ENCODE data around the gene CAPNS2.
A peak's percentile ranks its signal among the peaks of the same experiment; 100 is the strongest.
"Not testable (repeated sequence)": the region's sequence is repeated elsewhere in the genome, so short reads cannot be mapped to it uniquely, and the experiment has no call there.

The CAPNS2 gene

DNA sequence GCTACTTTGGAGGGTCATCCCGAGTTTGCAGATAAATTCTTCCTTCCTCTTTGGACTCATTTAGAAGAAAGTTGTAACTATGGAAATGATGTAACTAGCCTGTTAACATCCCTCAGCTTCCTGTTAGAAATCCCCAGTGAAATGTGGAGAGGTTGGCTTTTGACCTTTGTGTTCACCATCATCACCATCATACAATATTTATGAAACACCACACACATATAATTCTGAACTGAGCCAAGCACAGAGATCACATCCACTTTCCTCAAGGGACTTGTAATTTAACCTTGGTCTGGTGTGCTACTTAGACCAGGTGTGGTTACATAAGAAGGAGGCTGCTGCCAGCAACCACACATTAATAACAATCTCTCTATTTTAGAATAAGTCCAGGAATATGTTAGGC, 2.5 kb downstream of the CAPNS2 start:
- DNase-seq, result peak; percentile 82

DNA sequence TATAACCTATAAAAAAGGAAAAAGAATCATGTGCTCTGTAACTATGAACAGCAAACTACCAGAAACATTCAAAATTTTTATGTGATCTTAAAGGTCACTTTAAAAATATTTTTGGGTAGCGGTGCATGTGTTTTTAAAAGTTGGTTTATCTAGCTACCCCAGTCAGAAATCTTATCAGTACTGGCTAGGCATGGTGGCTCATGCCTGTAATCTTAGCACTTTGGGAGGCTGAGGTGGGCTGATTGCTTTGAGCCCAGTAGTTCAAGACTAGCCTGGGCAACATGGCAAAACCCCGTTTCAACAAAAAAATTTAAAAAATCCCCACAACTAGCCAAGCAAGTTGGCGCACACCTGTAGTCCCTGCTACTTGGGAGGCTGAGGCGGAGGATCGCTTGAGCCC, 3.7 kb downstream of the CAPNS2 start:
- DNase-seq, result no peak

DNA sequence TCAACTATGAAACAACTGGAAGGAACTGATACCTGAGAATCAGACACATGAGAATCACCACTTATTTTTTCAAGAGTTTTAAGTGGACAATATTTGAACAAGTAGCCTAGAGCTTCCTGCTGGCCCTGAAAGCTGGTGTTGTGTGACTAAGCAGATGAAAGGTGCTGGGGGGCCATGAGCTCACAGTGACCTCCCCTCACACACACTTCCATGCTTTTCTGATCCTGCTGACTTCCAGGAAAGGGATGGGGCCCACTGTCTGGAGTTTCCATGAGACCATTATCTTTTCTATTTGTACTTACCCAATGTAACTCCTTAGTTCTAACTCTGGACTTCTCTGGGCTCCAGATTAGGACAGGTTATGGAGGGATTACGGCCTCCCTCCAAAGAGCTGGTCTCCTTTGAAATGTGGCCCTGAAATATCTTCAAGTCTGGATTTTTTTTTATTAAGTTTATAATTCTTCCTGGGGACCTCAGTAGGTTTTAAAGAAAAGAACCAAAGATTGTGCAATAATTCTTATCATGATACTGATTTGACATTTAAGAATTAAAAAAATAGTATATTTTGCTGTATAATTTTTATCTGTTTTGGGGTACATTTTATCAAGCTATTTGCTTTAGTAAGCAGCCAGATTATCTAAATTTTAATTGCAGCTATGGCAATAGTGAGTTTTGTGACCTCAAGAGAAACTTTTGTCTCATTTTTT, 4.9 kb downstream of the CAPNS2 start:
- DNase-seq, result no peak

DNA sequence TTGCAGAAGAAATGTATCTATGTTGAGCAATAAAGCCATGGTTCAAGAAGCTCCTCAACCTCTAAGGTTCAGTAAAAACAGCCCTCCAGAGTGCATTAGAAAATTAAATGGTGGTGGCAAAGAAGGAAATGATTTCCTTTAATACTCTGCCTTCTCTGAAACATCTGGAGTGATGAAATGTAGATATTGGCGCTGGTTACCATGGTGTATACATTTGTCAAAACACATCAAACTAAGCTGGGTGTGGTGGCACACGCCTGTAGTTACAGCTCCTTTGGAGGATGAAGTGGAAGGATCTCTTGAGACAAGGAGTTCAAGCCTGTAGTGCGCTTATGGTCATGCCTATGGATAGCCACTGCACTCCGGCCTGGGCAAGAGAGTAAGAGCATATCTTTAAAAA, 6.0 kb downstream of the CAPNS2 start:
- no peak for DNase-seq

DNA sequence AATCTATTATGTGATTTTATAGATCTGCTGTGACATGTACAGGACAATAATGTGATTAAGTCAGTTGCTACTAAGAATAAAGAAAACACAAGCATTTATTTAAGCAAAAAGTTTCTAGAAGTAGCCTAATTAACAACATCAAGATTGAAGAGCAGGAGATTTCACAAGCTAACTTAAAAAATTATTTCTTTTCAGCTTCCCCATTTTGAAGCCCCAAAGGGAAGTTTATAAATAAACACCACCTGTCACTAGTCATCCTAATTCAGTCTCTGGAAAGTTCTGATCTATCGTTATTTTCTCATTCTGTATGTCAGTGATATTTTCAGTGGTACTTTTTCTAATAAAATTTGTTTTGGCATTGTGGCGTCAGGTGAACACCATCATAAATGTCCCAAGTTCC, 8.3 kb downstream of the CAPNS2 start:
- DNase-seq, result no peak

DNA sequence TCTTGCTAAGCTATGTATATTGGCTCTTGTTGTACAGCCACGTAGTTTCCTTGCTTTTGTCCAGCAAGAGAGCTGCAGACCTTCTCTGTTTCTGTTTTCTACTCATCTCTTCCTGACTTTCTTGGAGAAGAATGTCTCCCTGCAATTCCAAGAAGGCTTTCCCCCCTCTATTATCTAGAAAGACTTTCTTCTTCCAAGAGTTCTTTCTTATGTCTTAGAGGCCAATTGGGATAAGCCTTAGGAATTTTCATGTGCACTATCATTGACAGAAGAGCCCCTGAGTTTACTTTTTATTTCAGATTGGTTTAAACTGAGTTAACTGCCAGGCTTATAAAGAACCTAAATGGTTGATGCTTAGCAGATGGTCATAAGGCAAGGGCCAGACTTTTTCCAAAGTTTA, 9.0 kb downstream of the CAPNS2 start:
- no peak for DNase-seq

DNA sequence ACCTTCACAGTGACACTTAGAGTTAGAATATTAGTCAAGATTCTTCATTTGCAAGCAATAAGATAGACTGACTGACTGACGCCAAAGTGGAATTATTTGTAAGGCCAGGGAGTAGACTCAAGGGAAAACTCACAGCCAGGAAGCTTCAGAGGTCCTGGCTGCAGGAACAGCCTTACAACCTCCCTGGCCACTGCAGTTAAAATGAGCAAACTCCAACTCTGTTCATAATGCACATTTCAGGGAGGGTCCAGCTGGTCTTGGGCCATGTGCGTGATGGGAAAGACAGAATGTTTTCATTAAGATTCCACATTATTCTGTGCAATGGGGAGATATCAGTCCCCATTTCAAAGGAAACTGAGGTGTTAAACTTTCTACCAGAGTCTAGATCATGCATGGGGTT, 9.9 kb downstream of the CAPNS2 start:
- no peak for DNase-seq

DNA sequence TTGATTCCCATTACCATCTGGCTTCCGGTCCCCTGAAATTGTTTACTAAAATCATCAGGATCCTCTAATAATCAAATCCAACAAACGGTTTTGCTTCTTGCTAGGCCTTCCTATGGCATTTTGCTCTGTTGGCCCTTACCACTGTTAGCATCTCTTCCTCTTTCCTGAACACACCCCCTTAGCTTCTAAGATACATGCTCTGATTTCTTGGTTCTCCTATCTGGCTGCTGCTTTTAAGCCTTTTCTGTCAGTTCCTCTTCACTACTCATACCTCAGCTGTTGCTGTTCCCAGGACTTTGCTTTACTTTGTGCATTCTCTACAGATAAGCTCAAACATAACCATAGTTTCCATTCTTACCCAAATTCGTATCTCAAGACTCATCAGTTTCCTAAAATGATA, 11.4 kb downstream of the CAPNS2 start:
- DNase-seq, result no peak

DNA sequence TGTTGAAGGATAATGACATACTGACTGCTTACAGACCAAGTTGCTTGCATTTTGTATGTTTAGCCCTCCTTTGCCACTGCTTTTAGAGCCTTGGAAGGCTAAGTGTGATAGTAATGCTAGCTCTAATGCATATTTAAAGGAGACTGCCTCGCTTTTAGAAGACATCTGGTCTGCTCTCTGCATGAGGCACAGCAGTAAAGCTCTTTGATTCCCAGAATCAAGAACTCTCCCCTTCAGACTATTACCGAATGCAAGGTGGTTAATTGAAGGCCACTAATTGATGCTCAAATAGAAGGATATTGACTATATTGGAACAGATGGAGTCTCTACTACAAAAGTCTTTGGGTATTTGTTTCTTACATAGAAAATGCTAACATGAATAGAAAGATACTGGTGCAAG, 19.1 kb downstream of the CAPNS2 start:
- DNase-seq, result no peak

DNA sequence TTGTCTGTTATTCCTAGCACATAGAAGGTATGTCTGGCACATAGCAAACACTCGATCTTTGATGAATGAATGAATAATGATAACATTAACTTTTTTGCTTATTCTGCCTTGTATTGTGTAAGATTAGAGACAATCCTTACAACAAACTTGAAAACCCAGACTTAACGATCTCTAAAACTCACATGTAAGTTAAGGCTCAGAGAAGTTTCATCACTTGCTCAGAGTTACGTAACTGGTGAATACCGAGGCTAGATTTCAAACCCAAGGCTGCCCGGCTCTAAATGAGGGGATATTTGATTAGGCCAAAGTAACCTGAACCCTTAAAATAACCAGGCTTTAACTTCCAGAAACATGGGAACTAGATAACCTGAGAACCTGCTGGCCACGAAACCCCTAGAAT, 22.3 kb downstream of the CAPNS2 start:
- DNase-seq, result no peak

DNA sequence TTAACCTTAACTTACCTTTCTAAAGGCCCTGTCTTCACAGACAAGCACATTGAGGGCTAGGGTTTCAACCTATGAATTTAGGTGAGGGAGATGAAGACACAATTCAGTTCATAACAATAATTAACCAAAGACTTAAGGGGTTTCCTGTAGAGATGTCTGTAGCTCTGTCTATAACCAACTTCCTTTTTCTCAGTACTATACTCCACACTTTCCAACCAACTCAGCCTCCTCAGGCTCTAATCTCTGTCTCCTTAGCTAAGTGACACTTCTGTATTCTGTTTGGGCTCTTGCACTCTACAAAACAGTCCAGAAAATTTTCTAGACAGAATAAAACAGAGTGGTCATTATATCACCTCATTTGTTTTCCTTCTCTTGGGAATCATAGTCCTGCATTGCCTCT, 25.8 kb downstream of the CAPNS2 start:
- DNase-seq, result no peak

DNA sequence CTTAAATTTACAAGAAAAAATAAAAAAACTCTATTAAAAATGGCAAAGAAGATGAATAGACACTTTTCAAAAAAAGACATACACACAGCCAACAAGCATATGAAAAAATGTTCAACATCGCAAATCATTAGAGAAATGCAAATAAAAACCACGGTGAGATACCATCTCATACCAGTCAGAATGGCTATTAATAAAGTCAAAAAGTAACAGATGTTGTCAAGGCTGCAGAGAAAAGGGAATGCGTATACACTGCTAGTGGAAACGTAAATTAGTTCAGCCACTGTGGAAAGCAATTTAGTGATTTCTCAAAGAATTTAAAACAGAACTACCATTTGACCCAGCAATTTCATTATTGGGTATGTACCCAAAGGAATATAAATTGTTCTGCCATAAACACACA, 31.4 kb downstream of the CAPNS2 start:
- no peak for DNase-seq

DNA sequence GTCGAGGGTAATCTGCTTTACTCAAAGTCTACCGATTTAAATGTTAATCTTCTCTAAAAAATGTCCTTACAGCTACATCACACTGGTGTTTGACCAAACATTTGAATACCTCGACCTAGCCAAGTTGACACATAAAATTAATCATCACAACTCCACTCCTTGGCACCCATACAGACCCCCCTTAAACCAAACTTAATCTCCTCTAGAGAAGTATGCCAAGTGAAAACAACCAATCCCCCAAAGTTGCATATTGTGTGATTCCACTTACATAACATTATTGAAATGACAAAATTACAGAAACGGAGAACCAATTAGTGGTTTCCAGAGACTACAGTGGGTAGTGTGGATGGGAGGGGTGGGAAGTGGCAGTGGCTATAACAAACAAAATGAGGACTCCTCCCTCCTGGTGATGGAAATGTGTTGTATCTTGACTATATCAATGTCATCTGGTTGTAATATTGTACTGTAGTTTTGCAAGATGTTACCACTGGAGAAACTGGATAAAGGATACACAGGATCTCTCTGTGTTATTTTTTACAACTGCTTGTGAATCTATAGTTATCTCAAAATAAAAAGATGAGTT, 39.4 kb downstream of the CAPNS2 start:
- peak; percentile 40 for DNase-seq

DNA sequence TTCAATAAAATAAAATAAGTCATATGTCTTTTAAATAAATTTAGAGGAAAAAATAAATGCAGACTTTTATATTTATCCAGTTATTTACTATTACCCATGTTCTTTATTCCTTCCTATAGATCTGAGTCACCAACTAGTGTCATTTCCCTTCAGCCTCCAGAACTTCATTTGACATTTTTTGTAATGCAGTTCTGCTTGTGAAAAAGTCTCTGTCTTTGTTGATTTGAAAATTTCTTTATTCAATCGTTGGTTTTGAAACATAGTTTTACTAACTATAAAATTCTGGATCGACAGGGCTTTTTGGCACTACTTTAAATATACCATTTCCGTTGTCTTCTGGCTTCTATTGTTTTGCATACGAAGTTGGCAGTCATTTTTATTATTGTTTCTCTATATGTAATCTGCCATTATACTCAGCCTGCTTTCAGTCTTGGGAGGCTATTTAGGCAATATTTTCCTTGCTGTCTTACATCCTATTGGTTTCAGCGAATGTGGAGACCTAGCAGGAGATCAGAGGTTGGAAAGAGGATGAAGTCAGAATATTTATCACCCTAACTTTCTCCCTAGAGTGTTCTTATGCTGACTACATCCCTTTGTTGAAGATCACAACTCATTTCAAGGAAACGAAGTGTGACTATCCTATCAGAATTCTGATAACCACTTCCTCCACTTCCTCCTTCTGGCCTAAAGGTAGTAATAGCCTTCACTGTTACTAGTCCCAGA, 47.3 kb downstream of the CAPNS2 start:
- no peak for DNase-seq

DNA sequence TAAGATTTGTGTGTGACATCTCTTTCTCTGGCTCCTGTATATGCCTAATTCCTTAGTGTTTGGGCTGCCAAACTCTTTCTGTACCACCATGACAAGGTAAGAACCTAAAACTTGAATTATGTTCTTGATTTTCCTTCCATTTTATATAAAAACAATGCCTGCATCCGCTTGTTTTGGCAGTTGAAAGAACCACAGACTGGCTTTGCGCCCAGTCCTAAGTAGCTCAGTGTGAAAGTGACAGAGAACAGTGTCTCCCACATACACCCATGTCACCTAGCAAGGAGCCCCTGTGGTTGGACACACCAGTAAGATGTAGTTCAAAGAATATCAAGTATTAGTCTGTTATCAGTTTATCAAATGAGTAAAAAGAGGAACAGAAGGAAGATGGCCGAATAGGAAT, 48.6 kb downstream of the CAPNS2 start:
- no peak for DNase-seq

DNA sequence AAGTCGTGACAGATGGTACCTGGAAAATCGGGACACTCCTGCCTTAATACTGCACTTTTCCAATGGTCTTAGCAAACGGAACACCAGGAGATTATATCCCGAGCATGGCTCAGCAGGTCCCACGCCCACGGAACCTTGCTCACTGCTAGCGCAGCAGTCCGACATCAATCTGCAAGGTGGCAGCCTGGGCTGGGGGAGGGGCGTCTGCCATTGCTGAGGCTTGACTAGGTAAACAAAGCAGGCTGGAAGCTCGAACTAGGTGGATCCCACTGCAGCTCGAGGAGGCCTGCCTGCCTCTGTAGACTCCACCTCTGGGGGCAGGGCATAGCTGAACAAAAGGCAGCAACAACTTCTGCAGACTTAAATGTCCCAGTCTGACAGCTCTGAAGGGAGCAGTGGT, 49.2 kb downstream of the CAPNS2 start:
- DNase-seq, result not testable (repeated sequence)

Data from fibroblast of skin of right biceps (primary cell).